HG03521 (cell line): ENCODE results near the gene JPT1.
"Not testable (repeated sequence)": the region's sequence is repeated elsewhere in the genome, so short reads cannot be mapped to it uniquely, and the experiment has no call there.

Experiments
- ATAC-seq: cut with Tn5 transposase; IDR thresholded peaks from one replicate; pipeline ENCODE4 v1.9.1; 2021; ENCODE audit warnings: mild to moderate bottlenecking, moderate library complexity; ENCODE audit not compliant: unreplicated experiment

Gene JPT1

GRCh38 chr17:75159196-75160031 is 5.1 kb upstream of the JPT1 start:
- no peak for ATAC-seq

- ATAC-seq: not testable (repeated sequence)
Observed at GRCh38 chr17:75158480-75158879, 4.2 kb upstream of the JPT1 start.

GRCh38 chr17:75155191-75155601 is 884 bp upstream of the JPT1 start:
- no peak for ATAC-seq

GRCh38 chr17:75153780-75154194 is 525 bp downstream of the JPT1 start:
- no peak for ATAC-seq

- no peak for ATAC-seq
Observed at GRCh38 chr17:75152922-75153779, 1.2 kb downstream of the JPT1 start.

- no peak for ATAC-seq
Observed at GRCh38 chr17:75152523-75152921, 1.8 kb downstream of the JPT1 start.

GRCh38 chr17:75151930-75152329 is 2.4 kb downstream of the JPT1 start:
- no peak for ATAC-seq

- ATAC-seq: no peak
Observed at GRCh38 chr17:75147878-75148546, 6.3 kb downstream of the JPT1 start.

GRCh38 chr17:75146592-75146991 is 7.7 kb downstream of the JPT1 start:
- ATAC-seq: no peak

GRCh38 chr17:75144816-75145512 is 9.3 kb downstream of the JPT1 start:
- no peak for ATAC-seq

- ATAC-seq: no peak
Observed at GRCh38 chr17:75142236-75142971, 11.9 kb downstream of the JPT1 start.

GRCh38 chr17:75138519-75138918 is 15.8 kb downstream of the JPT1 start:
- ATAC-seq: no peak

- ATAC-seq: not testable (repeated sequence)
Observed at GRCh38 chr17:75137762-75138161, 16.6 kb downstream of the JPT1 start.

GRCh38 chr17:75135946-75136345 is 18.4 kb downstream of the JPT1 start:
- no peak for ATAC-seq

- ATAC-seq: no peak
Observed at GRCh38 chr17:75135452-75135851, 18.9 kb downstream of the JPT1 start.

GRCh38 chr17:75133607-75134347 is 20.5 kb downstream of the JPT1 start:
- not testable (repeated sequence) for ATAC-seq

- no peak for ATAC-seq
Observed at GRCh38 chr17:75133001-75133400, 21.3 kb downstream of the JPT1 start.

GRCh38 chr17:75132018-75133000 is 22.0 kb downstream of the JPT1 start:
- ATAC-seq: not testable (repeated sequence)
